CD14-positive monocyte (primary cell): ENCODE results near the gene FGGY. TPM values are rescaled to one million over a fixed set of nuclear protein-coding genes. Genes with fewer than 3 reads are reported as not detected.
"Not testable (repeated sequence)": the region's sequence is repeated elsewhere in the genome, so short reads cannot be mapped to it uniquely, and the experiment has no call there.

Experiments
- DNase-seq, 3 donors: peaks; one replicate each; pipeline ENCODE4 v3.0.0-alpha.2; 2011 to 2022
- H2AFZ ChIP-seq: 2 replicates; pipeline ENCODE4 v1.6.0; 2012; ENCODE audit warnings: mild to moderate bottlenecking, low read depth, low read length, inconsistent platforms; ENCODE audit not compliant: insufficient read depth, poor library complexity, severe bottlenecking
- H3K27ac ChIP-seq, 2 donors: 1 replicate in 1 of 2; 2 replicates in 1 of 2; pipeline ENCODE4 v1.5.1; 2012 to 2013; ENCODE audit warnings: low read length in 2 of 2, control low read depth in 1 of 2, inconsistent platforms in 1 of 2, low read depth in 1 of 2, mild to moderate bottlenecking in 1 of 2
- H3K27me3 ChIP-seq, 2 donors: one replicate each; pipeline versions ENCODE4 v1.6.0 to v1.6.1; 2011 to 2013; ENCODE audit warnings: low read length in 2 of 2; ENCODE audit not compliant: control insufficient read depth in 2 of 2, insufficient read depth in 2 of 2
- H3K36me3 ChIP-seq, 2 donors: replicated peaks in 1 of 2; 1 replicate in 1 of 2; 2 replicates in 1 of 2; pipeline versions ENCODE4 v1.5.1 to v1.6.1; 2012 to 2013; ENCODE audit warnings: low read length in 2 of 2, control low read depth in 1 of 2, inconsistent platforms in 1 of 2, mild to moderate bottlenecking in 1 of 2; ENCODE audit not compliant: insufficient read depth in 2 of 2, control insufficient read depth in 1 of 2
- H3K4me1 ChIP-seq, 2 donors: 1 replicate in 1 of 2; 2 replicates in 1 of 2; pipeline versions ENCODE4 v1.5.1 to v1.6.1; 2012 to 2013; ENCODE audit warnings: low read length in 2 of 2, control low read depth in 1 of 2, inconsistent platforms in 1 of 2, mild to moderate bottlenecking in 1 of 2, moderate library complexity in 1 of 2; ENCODE audit not compliant: insufficient read depth in 2 of 2, control insufficient read depth in 1 of 2
- H3K4me2 ChIP-seq: replicated peaks from 2 replicates; pipeline ENCODE3; 2012; ENCODE audit warnings: low read length, moderate library complexity, mild to moderate bottlenecking; ENCODE audit not compliant: poor library complexity, severe bottlenecking; ENCODE audit errors: extremely low read depth
- H3K4me3 ChIP-seq, 3 experiments: fragments of 200-600 bp in 1 of 3; sonication (generic) in 1 of 3; replicated peaks in 1 of 3; 1 replicate in 2 of 3; 2 replicates in 1 of 3; pipeline ENCODE4 v1.5.1; 2011 to 2013; ENCODE audit warnings: low read length in 3 of 3, mild to moderate bottlenecking in 3 of 3, control low read depth in 2 of 3, low read depth in 2 of 3, inconsistent platforms in 1 of 3, moderate library complexity in 1 of 3
- H3K79me2 ChIP-seq: 2 replicates; pipeline ENCODE4 v1.6.0; 2012; ENCODE audit warnings: mild to moderate bottlenecking, control low read depth, inconsistent platforms, low read length, moderate library complexity; ENCODE audit not compliant: insufficient read depth
- H3K9ac ChIP-seq: 2 replicates; pipeline ENCODE4 v1.6.0; 2017; ENCODE audit warnings: low read length, mild to moderate bottlenecking; ENCODE audit not compliant: insufficient read depth, poor library complexity, severe bottlenecking
- H3K9me3 ChIP-seq, 2 donors: replicated peaks in 1 of 2; 1 replicate in 1 of 2; 2 replicates in 1 of 2; pipeline versions ENCODE4 v1.5.1 to v1.6.1; 2012 to 2013; ENCODE audit warnings: low read length in 2 of 2, control low read depth in 1 of 2; ENCODE audit not compliant: control insufficient read depth in 1 of 2, insufficient read depth in 1 of 2
- H4K20me1 ChIP-seq: 2 replicates; pipeline ENCODE4 v1.6.0; 2012; ENCODE audit warnings: mild to moderate bottlenecking, low read length, control low read depth, moderate library complexity; ENCODE audit not compliant: insufficient read depth
- H3K27ac Mint-ChIP-seq, 7 donors: one replicate each; pipeline ENCODE4 v1.8.0; 2020; ENCODE audit warnings: mild to moderate bottlenecking in 7 of 7, mixed read lengths in 7 of 7, moderate library complexity in 6 of 7, inconsistent platforms in 2 of 7
- H3K27me3 Mint-ChIP-seq, 3 donors: one replicate each; pipeline ENCODE4 v1.8.0; 2021 to 2022; ENCODE audit warnings: low read depth in 3 of 3, mild to moderate bottlenecking in 3 of 3, mixed read lengths in 3 of 3, moderate library complexity in 3 of 3, inconsistent platforms in 1 of 3
- H3K36me3 Mint-ChIP-seq, 2 donors: one replicate each; pipeline ENCODE4 v1.8.0; 2020; ENCODE audit warnings: mixed read lengths in 2 of 2, inconsistent platforms in 1 of 2, mild to moderate bottlenecking in 1 of 2
- H3K4me1 Mint-ChIP-seq: one replicate; pipeline ENCODE4 v1.8.0; 2020; ENCODE audit warnings: mild to moderate bottlenecking, mixed read lengths
- H3K4me3 Mint-ChIP-seq, 2 donors: one replicate each; pipeline ENCODE4 v1.8.0; 2020; ENCODE audit warnings: mild to moderate bottlenecking in 2 of 2, mixed read lengths in 2 of 2, moderate library complexity in 1 of 2
- H3K9me3 Mint-ChIP-seq, 7 donors: one replicate each; pipeline ENCODE4 v1.8.0; 2020 to 2022; ENCODE audit warnings: mixed read lengths in 7 of 7, mild to moderate bottlenecking in 6 of 7, moderate library complexity in 6 of 7, inconsistent platforms in 2 of 7
- WGBS: methylation state at CpG from one replicate; pipeline ENCODE4 v1.1.5; 2013; ENCODE audit warnings: missing lambda C conversion rate; ENCODE audit not compliant: insufficient coverage; 5-methylcytosine and 5-hydroxymethylcytosine counted together
- intact Hi-C, 2 donors: fragments of 100-400 bp; cut with micrococcal nuclease; formaldehyde crosslinking; loops; one replicate each; pipeline versions ENCODE4 v1.15.0 to v1.15.1; 2023
- polyA plus RNA-seq, 3 donors: library from polyadenylated mRNA; depleted of rRNA in 1 of 3; unstranded in 2 of 3; stranded (reverse) in 1 of 3; fragments of 300-500 nt in 2 of 3; fragments of >200 nt in 1 of 3; fragmentation: Illumina TruSeq in 2 of 3; gene quantifications; 1 replicate in 2 of 3; 2 replicates in 1 of 3; pipeline ENCODE4 v1.2.3, GENCODE V29; 2012 to 2021
- TF ChIP-seq, protein P1 (sequence below): fragments of 200-600 bp; IDR thresholded peaks from one replicate; pipeline ENCODE4 v1.8.0; 2022; ENCODE audit warnings: antibody characterized with exemption, mild to moderate bottlenecking

FGGY gene
- polyA plus RNA-seq, 3 donors: 2.3 to 4.3 (median 2.9) TPM

DNA sequence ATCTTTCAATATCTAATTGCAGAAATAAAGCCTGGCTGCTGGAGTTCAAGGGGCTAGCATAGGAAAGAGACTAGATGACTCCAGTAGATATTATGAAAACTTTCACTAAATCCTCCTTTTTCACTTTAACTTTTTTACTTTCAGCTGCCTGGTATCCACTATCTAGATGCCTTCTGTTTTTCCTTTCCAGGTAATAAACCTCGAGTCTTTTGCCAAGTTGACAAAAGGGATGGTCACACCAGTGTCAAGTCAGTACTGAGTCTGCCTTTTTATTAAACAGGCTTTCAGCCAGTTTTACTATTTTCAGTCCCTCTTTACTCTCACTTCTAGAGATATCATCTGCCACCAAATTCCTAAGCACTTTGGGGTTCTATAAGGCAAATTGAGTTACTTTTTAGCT, 195.6 kb downstream of the FGGY start:
- TF ChIP-seq, protein P1, sequence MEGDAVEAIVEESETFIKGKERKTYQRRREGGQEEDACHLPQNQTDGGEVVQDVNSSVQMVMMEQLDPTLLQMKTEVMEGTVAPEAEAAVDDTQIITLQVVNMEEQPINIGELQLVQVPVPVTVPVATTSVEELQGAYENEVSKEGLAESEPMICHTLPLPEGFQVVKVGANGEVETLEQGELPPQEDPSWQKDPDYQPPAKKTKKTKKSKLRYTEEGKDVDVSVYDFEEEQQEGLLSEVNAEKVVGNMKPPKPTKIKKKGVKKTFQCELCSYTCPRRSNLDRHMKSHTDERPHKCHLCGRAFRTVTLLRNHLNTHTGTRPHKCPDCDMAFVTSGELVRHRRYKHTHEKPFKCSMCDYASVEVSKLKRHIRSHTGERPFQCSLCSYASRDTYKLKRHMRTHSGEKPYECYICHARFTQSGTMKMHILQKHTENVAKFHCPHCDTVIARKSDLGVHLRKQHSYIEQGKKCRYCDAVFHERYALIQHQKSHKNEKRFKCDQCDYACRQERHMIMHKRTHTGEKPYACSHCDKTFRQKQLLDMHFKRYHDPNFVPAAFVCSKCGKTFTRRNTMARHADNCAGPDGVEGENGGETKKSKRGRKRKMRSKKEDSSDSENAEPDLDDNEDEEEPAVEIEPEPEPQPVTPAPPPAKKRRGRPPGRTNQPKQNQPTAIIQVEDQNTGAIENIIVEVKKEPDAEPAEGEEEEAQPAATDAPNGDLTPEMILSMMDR: no peak
- Mint-ChIP-seq H3K4me1 (peaks cover 14% of the 10 kb centered on the region), H3K9me3 (peaks cover 2 to 12% (median 9%) of the 10 kb centered on the region in 7 donors), H3K27ac (no peak overlapping the region), H3K36me3 (peaks cover 0 to 2% of the 10 kb centered on the region in 2 donors), H3K27me3 (no peaks in the 10 kb centered on the region), H3K4me3 (no peak overlapping the region)
- H3K4me3 ChIP-seq: no peak overlapping the region
- no peaks in the 10 kb centered on the region for H3K79me2 ChIP-seq
- H3K9me3 ChIP-seq: no peaks in the 10 kb centered on the region
- no peak for DNase-seq
- H3K9ac ChIP-seq: no peak overlapping the region
- intact Hi-C loops: no loop called here
- no peak overlapping the region for H3K27ac ChIP-seq
- no CpG with 5 or more reads among the region's 1 CpG for WGBS
- peaks cover 8 to 15% of the 10 kb centered on the region in 2 donors for H3K4me1 ChIP-seq
- no peaks in the 10 kb centered on the region for H3K36me3 ChIP-seq
- H2AFZ ChIP-seq: no peak overlapping the region
- H3K4me2 ChIP-seq: no peak overlapping the region
- no peaks in the 10 kb centered on the region for H3K27me3 ChIP-seq
- no peaks in the 10 kb centered on the region for H4K20me1 ChIP-seq

DNA sequence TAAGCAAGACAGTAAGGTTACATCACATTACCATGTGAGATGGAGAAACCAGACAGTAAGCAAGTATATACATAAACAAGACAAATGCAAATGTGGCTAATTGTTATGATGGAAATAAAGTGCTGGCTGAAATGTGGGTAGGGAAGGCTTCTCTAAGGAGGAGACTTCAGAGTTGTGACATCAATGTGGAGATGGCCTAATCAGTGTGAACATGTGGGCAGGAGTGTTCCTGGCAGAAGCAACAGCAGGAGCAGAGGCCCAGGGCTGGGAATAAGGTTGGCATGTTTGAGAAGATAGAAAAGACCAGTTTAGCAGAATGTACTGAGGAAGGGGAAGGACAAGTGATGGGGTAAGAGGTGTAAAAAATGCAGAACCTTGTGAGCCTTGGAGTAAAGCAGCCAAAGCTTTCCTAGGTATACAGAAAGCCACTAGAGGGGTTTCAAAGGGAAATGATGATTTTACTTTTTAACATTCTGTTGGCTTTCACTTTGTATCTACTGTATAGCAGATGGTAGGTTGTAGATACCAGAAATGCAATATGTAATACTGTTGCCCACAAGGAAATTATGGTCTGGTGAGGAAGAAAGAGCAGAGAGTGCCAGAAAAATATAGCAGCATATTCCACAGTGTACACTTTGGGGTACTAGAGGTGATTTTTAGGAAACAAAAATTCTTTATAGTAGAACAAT, 197.4 kb downstream of the FGGY start:
- peaks cover 2% of the 10 kb centered on the region in 2 donors for H3K36me3 Mint-ChIP-seq
- peak in 1 of 3 donors; percentile 4 for DNase-seq
- H3K9me3 Mint-ChIP-seq: peaks cover 2 to 12% (median 9%) of the 10 kb centered on the region in 7 donors
- H3K4me1 Mint-ChIP-seq: peaks cover 21% of the 10 kb centered on the region
- no peak overlapping the region for H3K4me2 ChIP-seq
- peak overlapping the region in 6 of 7 donors; percentile 5 to 62 (median 32) for H3K27ac Mint-ChIP-seq
- H4K20me1 ChIP-seq: no peaks in the 10 kb centered on the region
- H3K27ac ChIP-seq: no peak overlapping the region
- H3K9me3 ChIP-seq: no peaks in the 10 kb centered on the region
- H3K79me2 ChIP-seq: no peaks in the 10 kb centered on the region
- intact Hi-C loops: no loop called here
- no peak overlapping the region for H3K9ac ChIP-seq
- peaks cover 8 to 24% of the 10 kb centered on the region in 2 donors for H3K4me1 ChIP-seq
- TF ChIP-seq, protein P1: no peak
- no peak overlapping the region for H2AFZ ChIP-seq
- H3K27me3 Mint-ChIP-seq: peaks cover 0 to 3% (median 0%) of the 10 kb centered on the region in 3 donors
- no peak overlapping the region for H3K4me3 ChIP-seq
- no peaks in the 10 kb centered on the region for H3K36me3 ChIP-seq
- H3K27me3 ChIP-seq: no peaks in the 10 kb centered on the region
- H3K4me3 Mint-ChIP-seq: no peak overlapping the region

DNA sequence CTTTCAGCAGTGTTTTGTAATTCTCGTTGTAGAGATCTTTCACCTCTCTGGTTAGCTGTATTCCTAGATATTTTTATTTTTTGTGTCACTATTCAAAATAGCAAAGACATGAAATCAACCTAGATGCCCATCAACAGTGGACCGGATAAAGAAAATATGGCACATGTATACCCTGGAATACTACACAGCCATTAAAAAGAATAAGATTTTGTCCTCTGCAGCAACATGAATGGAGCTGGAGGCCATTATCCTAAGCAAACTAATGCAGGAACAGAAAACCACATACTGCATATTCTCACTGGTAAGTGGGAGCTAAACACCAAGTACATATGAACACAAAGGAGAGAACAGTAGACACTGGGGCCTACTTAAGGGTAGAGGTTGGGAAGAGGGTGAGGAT, 199.3 kb downstream of the FGGY start:
- H3K27ac ChIP-seq, H3K27ac Mint-ChIP-seq, H3K36me3 Mint-ChIP-seq, H2AFZ ChIP-seq, H3K27me3 Mint-ChIP-seq, DNase-seq, H3K79me2 ChIP-seq, H3K4me3 Mint-ChIP-seq, H3K36me3 ChIP-seq, H3K4me3 ChIP-seq, H3K27me3 ChIP-seq, intact Hi-C loops, H3K9ac ChIP-seq, H4K20me1 ChIP-seq, H3K4me2 ChIP-seq, H3K9me3 ChIP-seq: not testable (repeated sequence)
- no CpG with 5 or more reads among the region's 2 CpGs for WGBS
- Mint-ChIP-seq H3K4me1 (peaks cover 29% of the 10 kb centered on the region), H3K9me3 (peaks cover 0 to 12% (median 6%) of the 10 kb centered on the region in 7 donors)
- H3K4me1 ChIP-seq: peaks cover 13 to 31% of the 10 kb centered on the region in 2 donors
